ENCODE results near the gene CDH26. TPM values are rescaled to one million over a fixed set of nuclear protein-coding genes. Genes with fewer than 3 reads are reported as not detected.

Gene CDH26
- total and polyA plus RNA-seq, 10 of the 15 experiments (the other 5 are each of a cell fraction or from before 2014, with no cell fraction given): 0.03 to 0.19 (median 0.08) TPM; not detected in 4

- 47% methylated on average over 4 of the region's 4 CpGs for WGBS (ENCODE audit: insufficient coverage, insufficient replicate concordance, low lambda C conversion rate, missing lambda C conversion rate)
- SMC1A ChIA-PET (ENCODE audit: uncharacterized antibody, unreplicated experiment): no interaction called here
- in situ Hi-C loops (cut with MboI): no loop called here
- TF ChIP-seq RAD51 (IDR thresholded peaks at IDR 0.05): no peak
- TF ChIP-seq IKZF2 (IDR thresholded peaks at IDR 0.05): no peak
- TF ChIP-seq, protein P1, sequence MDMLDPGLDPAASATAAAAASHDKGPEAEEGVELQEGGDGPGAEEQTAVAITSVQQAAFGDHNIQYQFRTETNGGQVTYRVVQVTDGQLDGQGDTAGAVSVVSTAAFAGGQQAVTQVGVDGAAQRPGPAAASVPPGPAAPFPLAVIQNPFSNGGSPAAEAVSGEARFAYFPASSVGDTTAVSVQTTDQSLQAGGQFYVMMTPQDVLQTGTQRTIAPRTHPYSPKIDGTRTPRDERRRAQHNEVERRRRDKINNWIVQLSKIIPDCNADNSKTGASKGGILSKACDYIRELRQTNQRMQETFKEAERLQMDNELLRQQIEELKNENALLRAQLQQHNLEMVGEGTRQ (IDR thresholded peaks at IDR 0.05; ENCODE audit: borderline replicate concordance, low read depth, low read length): no peak
- TF ChIP-seq RCOR1 (conservative IDR thresholded peaks at IDR 0.05; ENCODE audit: low read depth, low read length): no peak
- no peak for TF ChIP-seq ZBTB40 (IDR thresholded peaks at IDR 0.05; ENCODE audit: borderline replicate concordance)
- TF ChIP-seq, protein P2, sequence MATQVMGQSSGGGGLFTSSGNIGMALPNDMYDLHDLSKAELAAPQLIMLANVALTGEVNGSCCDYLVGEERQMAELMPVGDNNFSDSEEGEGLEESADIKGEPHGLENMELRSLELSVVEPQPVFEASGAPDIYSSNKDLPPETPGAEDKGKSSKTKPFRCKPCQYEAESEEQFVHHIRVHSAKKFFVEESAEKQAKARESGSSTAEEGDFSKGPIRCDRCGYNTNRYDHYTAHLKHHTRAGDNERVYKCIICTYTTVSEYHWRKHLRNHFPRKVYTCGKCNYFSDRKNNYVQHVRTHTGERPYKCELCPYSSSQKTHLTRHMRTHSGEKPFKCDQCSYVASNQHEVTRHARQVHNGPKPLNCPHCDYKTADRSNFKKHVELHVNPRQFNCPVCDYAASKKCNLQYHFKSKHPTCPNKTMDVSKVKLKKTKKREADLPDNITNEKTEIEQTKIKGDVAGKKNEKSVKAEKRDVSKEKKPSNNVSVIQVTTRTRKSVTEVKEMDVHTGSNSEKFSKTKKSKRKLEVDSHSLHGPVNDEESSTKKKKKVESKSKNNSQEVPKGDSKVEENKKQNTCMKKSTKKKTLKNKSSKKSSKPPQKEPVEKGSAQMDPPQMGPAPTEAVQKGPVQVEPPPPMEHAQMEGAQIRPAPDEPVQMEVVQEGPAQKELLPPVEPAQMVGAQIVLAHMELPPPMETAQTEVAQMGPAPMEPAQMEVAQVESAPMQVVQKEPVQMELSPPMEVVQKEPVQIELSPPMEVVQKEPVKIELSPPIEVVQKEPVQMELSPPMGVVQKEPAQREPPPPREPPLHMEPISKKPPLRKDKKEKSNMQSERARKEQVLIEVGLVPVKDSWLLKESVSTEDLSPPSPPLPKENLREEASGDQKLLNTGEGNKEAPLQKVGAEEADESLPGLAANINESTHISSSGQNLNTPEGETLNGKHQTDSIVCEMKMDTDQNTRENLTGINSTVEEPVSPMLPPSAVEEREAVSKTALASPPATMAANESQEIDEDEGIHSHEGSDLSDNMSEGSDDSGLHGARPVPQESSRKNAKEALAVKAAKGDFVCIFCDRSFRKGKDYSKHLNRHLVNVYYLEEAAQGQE (IDR thresholded peaks at IDR 0.05; ENCODE audit: low read depth, low read length): no peak
- no peak for TF ChIP-seq CBX3 (IDR thresholded peaks at IDR 0.05; ENCODE audit: borderline replicate concordance, low read depth)
- no peak for TF ChIP-seq SUPT20H (IDR thresholded peaks at IDR 0.05; ENCODE audit: borderline replicate concordance, control insufficient read depth, low read depth, low read length)
- TF ChIP-seq NKRF (conservative IDR thresholded peaks at IDR 0.05): no peak
- TF ChIP-seq EGR1 (IDR thresholded peaks at IDR 0.05; ENCODE audit: borderline replicate concordance in 1 of 2, low read depth in 2 of 2, low read length in 2 of 2): no peak
- TF ChIP-seq YY1 (IDR thresholded peaks at IDR 0.05; ENCODE audit: low read depth, low read length): no peak
- no peak for TF ChIP-seq SRF (IDR thresholded peaks at IDR 0.05; ENCODE audit: low read depth in 2 of 2, low read length in 2 of 2)
- TF ChIP-seq FOS (IDR thresholded peaks at IDR 0.05; ENCODE audit: borderline replicate concordance, extremely low read depth, insufficient read length): no peak
Measured at GRCh38 chr20:60036346-60036745, 78.1 kb downstream of the CDH26 start.

More at GRCh38 chr20:60036346-60036745, 78.1 kb downstream of the CDH26 start:
- Histone ChIP-seq H3K9ac (ENCODE audit: control insufficient read depth, insufficient read depth, low read length) (no peak overlapping the region), H4K20me1 (ENCODE audit: control insufficient read depth, insufficient read depth) (no peaks in the 10 kb centered on the region), H3K4me2 (ENCODE audit: control insufficient read depth, insufficient read depth) (no peak overlapping the region), H3K4me3 (no peak overlapping the region), H3K79me2 (ENCODE audit: control insufficient read depth, insufficient read depth, low read length) (no peaks in the 10 kb centered on the region), H3K4me1 (ENCODE audit: control insufficient read depth, insufficient read depth, low read length) (no peaks in the 10 kb centered on the region), H3K27me3 (replicated peaks in 1 of 2; ENCODE audit: control insufficient read depth in 2 of 2, insufficient read depth in 2 of 2, low read length in 1 of 2) (peaks cover 0 to 2% of the 10 kb centered on the region in 2 experiments; a peak in 1 of 4 replicates), H2AFZ (ENCODE audit: control insufficient read depth, low read depth, low read length) (no peak overlapping the region), H3K9me3 (replicated peaks; ENCODE audit: control insufficient read depth, insufficient read depth, low read length) (peaks cover 2% of the 10 kb centered on the region; the same call in 1 of the 3 replicates), H3K27ac (ENCODE audit: control insufficient read depth, insufficient read depth) (no peak overlapping the region), H3K36me3 (ENCODE audit: control insufficient read depth in 2 of 2, insufficient read depth in 2 of 2, low read length in 1 of 2) (no peaks in the 10 kb centered on the region)
- no TSS peak for BruUV-seq (replicated peaks)
- FAIRE-seq (no peak), DNase-seq (ENCODE audit: low read depth, low spot score) (no peak), ATAC-seq (no peak)
- intact Hi-C loops (cut with micrococcal nuclease; ENCODE audit: unreplicated experiment): no loop called here
- POLR2A ChIA-PET: no interaction called here
- CTCF ChIA-PET: no interaction called here
- RAD21 ChIA-PET (ENCODE audit: unreplicated experiment): no interaction called here
